OCI-LY3 (cell line): ENCODE results near the gene SCAF8.

ENCODE experiments used
- EZH2phosphoT487 ChIP-seq: fragments of 200-600 bp; shearing (Covaris generic); IDR thresholded peaks from 2 replicates; pipeline ENCODE4 v1.6.1; 2018; ENCODE audit warnings: antibody characterized with exemption, mixed run types, low read depth
- TF ChIP-seq, protein P1 (sequence below): fragments of 200-600, 300-600 bp; sonication (generic); IDR thresholded peaks from 2 replicates; pipeline ENCODE4 v1.5.1; 2014; ENCODE audit warnings: antibody characterized with exemption, low read length, low read depth

DNA sequence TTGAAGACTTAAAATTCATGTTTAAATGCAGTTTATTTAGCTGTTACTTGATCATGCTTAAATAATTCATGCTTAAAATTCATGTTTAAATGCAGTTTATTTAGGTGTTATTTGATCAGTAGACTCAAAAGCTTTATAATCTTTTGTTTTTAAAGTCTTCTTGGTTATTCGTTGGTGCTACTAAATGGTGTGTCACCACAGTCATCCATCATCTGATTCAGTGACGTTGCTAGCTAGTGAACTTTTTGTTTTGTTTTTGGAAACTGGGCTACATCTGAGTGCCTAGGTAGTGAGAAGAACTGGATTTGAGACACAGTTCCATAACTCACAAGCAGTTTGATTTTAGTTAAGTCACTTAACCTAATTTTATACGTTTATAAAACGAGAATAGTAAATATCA lies 20.9 kb downstream of the SCAF8 start:
- TF ChIP-seq, protein P1, sequence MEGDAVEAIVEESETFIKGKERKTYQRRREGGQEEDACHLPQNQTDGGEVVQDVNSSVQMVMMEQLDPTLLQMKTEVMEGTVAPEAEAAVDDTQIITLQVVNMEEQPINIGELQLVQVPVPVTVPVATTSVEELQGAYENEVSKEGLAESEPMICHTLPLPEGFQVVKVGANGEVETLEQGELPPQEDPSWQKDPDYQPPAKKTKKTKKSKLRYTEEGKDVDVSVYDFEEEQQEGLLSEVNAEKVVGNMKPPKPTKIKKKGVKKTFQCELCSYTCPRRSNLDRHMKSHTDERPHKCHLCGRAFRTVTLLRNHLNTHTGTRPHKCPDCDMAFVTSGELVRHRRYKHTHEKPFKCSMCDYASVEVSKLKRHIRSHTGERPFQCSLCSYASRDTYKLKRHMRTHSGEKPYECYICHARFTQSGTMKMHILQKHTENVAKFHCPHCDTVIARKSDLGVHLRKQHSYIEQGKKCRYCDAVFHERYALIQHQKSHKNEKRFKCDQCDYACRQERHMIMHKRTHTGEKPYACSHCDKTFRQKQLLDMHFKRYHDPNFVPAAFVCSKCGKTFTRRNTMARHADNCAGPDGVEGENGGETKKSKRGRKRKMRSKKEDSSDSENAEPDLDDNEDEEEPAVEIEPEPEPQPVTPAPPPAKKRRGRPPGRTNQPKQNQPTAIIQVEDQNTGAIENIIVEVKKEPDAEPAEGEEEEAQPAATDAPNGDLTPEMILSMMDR, result no peak
- no peak for TF ChIP-seq EZH2phosphoT487
